ENCODE measurements around the gene LAMC3.
"Not testable (repeated sequence)": the region's sequence is repeated elsewhere in the genome, so short reads cannot be mapped to it uniquely, and the experiment has no call there.

DNA sequence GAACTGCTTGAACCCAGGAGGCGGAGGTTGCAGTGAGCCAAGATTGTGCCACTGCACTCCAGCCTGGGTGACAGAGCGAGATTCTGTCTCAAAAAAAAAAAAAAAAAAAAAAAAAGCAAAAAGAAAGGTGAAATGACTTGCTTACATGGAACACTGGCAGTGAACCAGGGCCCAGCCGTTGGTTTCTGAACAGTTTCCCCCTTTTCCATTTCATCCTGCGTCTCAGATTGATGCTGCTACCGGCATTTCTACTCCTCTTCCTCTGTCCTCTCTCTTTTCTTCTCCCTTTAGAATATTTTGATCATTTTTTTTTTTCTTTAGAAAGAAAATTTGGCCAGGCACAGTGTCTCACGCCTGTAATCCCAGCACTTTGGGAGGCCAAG, 106.4 kb downstream of the LAMC3 start:
- TF ChIP-seq, protein P1, sequence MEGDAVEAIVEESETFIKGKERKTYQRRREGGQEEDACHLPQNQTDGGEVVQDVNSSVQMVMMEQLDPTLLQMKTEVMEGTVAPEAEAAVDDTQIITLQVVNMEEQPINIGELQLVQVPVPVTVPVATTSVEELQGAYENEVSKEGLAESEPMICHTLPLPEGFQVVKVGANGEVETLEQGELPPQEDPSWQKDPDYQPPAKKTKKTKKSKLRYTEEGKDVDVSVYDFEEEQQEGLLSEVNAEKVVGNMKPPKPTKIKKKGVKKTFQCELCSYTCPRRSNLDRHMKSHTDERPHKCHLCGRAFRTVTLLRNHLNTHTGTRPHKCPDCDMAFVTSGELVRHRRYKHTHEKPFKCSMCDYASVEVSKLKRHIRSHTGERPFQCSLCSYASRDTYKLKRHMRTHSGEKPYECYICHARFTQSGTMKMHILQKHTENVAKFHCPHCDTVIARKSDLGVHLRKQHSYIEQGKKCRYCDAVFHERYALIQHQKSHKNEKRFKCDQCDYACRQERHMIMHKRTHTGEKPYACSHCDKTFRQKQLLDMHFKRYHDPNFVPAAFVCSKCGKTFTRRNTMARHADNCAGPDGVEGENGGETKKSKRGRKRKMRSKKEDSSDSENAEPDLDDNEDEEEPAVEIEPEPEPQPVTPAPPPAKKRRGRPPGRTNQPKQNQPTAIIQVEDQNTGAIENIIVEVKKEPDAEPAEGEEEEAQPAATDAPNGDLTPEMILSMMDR (conservative IDR thresholded peaks at IDR 0.05; ENCODE audit: low read depth, low read length) = not testable (repeated sequence)
- not testable (repeated sequence) for TF ChIP-seq EZH2phosphoT487 (IDR thresholded peaks at IDR 0.05; ENCODE audit: borderline replicate concordance, low read length); EZH2 (IDR thresholded peaks at IDR 0.05; ENCODE audit: low read length, unreplicated experiment)
